Ishikawa (cell line): ENCODE measurements around the gene PARP8.

ENCODE experiments used
- CEBPB ChIP-seq: IDR thresholded peaks from 2 replicates; pipeline ENCODE4 v1.6.1; 2012
- CREB1 ChIP-seq: IDR thresholded peaks from 2 replicates; pipeline ENCODE4 v1.6.1; 2012; ENCODE audit warnings: low read depth
- EGR1 ChIP-seq: IDR thresholded peaks from 2 replicates; pipeline ENCODE4 v1.6.1; 2012
- EP300 ChIP-seq: IDR thresholded peaks from 2 replicates; pipeline ENCODE4 v1.6.1; 2012; ENCODE audit warnings: borderline replicate concordance
- FOXM1 ChIP-seq: IDR thresholded peaks from 2 replicates; pipeline ENCODE4 v1.6.1; 2012; ENCODE audit warnings: low read depth, borderline replicate concordance
- NFIC ChIP-seq: IDR thresholded peaks from 2 replicates; pipeline ENCODE4 v1.6.1; 2012
- RAD21 ChIP-seq: IDR thresholded peaks from 2 replicates; pipeline ENCODE4 v1.6.1; 2012; ENCODE audit warnings: low read depth
- TAF1 ChIP-seq: IDR thresholded peaks from 2 replicates; pipeline ENCODE4 v1.6.1; 2012; ENCODE audit warnings: low read depth, mild to moderate bottlenecking
- TCF12 ChIP-seq: IDR thresholded peaks from 2 replicates; pipeline ENCODE4 v1.6.1; 2012; ENCODE audit warnings: low read depth
- TEAD4 ChIP-seq: IDR thresholded peaks from 2 replicates; pipeline ENCODE4 v1.6.1; 2012
- YY1 ChIP-seq: IDR thresholded peaks from 2 replicates; pipeline ENCODE4 v1.6.1; 2012; ENCODE audit warnings: low read depth
- ZBTB7A ChIP-seq: IDR thresholded peaks from 2 replicates; pipeline ENCODE4 v1.6.1; 2012; ENCODE audit warnings: low read depth
- TF ChIP-seq, protein P1 (sequence below): IDR thresholded peaks from 2 replicates; pipeline ENCODE4 v1.6.1; 2012
- TF ChIP-seq, protein P2 (sequence below): IDR thresholded peaks from 2 replicates; pipeline ENCODE4 v1.6.1; 2012
- TF ChIP-seq, protein P3 (sequence below): IDR thresholded peaks from 2 replicates; pipeline ENCODE4 v1.6.1; 2012; ENCODE audit warnings: low read depth, mild to moderate bottlenecking

Gene PARP8

DNA sequence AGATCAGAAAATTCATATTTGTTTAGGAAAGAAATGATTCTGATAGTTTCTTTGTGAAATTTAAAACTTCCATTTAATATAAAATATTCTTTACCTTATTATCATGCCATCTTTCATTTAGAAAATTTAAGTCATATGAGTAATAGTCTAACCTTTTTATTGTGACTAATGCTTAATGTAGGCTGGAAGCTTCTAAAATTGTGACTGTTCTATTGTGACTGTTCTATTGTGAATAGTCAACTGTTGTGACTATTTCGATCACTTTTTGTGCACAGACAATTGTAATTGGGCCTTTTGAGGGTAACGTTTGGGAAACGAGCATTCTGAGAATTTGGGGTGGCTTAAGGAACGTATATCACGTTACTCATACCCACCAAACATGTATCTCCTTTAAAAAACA, 100.0 kb downstream of the PARP8 start:
- TF ChIP-seq, protein P1, sequence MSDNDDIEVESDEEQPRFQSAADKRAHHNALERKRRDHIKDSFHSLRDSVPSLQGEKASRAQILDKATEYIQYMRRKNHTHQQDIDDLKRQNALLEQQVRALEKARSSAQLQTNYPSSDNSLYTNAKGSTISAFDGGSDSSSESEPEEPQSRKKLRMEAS, result no peak
- TF ChIP-seq TAF1 (no peak), EP300 (no peak), EGR1 (no peak), TCF12 (no peak), ZBTB7A (no peak), CEBPB (no peak), FOXM1 (no peak), RAD21 (no peak), YY1 (no peak), TEAD4 (no peak), NFIC (no peak)
- TF ChIP-seq, protein P2, sequence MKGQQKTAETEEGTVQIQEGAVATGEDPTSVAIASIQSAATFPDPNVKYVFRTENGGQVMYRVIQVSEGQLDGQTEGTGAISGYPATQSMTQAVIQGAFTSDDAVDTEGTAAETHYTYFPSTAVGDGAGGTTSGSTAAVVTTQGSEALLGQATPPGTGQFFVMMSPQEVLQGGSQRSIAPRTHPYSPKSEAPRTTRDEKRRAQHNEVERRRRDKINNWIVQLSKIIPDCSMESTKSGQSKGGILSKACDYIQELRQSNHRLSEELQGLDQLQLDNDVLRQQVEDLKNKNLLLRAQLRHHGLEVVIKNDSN, result no peak
- TF ChIP-seq, protein P3, sequence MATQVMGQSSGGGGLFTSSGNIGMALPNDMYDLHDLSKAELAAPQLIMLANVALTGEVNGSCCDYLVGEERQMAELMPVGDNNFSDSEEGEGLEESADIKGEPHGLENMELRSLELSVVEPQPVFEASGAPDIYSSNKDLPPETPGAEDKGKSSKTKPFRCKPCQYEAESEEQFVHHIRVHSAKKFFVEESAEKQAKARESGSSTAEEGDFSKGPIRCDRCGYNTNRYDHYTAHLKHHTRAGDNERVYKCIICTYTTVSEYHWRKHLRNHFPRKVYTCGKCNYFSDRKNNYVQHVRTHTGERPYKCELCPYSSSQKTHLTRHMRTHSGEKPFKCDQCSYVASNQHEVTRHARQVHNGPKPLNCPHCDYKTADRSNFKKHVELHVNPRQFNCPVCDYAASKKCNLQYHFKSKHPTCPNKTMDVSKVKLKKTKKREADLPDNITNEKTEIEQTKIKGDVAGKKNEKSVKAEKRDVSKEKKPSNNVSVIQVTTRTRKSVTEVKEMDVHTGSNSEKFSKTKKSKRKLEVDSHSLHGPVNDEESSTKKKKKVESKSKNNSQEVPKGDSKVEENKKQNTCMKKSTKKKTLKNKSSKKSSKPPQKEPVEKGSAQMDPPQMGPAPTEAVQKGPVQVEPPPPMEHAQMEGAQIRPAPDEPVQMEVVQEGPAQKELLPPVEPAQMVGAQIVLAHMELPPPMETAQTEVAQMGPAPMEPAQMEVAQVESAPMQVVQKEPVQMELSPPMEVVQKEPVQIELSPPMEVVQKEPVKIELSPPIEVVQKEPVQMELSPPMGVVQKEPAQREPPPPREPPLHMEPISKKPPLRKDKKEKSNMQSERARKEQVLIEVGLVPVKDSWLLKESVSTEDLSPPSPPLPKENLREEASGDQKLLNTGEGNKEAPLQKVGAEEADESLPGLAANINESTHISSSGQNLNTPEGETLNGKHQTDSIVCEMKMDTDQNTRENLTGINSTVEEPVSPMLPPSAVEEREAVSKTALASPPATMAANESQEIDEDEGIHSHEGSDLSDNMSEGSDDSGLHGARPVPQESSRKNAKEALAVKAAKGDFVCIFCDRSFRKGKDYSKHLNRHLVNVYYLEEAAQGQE, result no peak

DNA sequence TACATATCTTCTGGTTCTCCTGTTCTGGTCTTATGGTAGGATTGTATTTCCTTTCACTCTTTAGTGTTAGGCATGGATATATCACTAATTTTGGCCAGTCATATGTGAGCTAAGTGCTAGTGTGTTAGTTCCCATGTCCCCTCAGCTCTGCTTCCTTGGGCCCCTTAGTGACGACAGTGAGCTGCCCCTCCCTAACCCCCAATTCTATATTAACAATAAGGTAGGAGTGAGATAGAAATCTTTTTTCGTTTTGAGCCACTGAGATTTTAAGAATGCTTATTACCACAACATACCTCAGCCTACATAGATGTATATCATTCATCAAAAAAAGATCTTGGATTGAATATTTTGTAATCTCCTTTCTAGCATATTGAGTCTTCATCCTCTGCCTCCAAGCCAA, 100.5 kb downstream of the PARP8 start:
- TF ChIP-seq, protein P3, result no peak
- TF ChIP-seq NFIC (no peak), ZBTB7A (no peak), YY1 (no peak), RAD21 (no peak), EP300 (no peak), FOXM1 (no peak), CREB1 (no peak), EGR1 (no peak), CEBPB (no peak), TEAD4 (no peak), TAF1 (no peak), TCF12 (no peak)
- TF ChIP-seq, protein P2, result no peak
- TF ChIP-seq, protein P1, result no peak

DNA sequence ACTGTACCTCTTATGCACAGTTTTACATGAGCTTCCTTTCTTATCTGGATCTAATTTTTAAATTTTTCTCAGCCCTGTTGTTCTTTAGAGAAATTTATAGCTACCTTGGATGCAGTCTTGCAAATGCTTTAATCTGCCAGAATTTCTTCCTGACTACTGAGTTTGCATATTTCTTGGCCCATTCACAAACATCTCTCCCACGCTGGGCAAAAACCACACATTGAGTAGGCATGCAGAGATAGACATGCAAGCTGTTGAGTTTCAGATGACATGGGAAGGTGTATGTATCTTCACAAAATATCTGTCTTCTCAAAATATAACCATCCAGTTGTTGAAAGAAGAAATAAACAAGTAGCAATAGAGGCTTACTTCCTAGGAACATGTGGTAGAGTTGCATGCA, 101.2 kb downstream of the PARP8 start:
- no peak for TF ChIP-seq TCF12
- TF ChIP-seq CREB1, result no peak
- TF ChIP-seq, protein P1, result no peak
- no peak for TF ChIP-seq RAD21
- no peak for TF ChIP-seq EGR1
- TF ChIP-seq, protein P2, result no peak
- no peak for TF ChIP-seq TEAD4
- no peak for TF ChIP-seq CEBPB
- TF ChIP-seq NFIC, result no peak
- no peak for TF ChIP-seq YY1
- TF ChIP-seq, protein P3, result no peak
- TF ChIP-seq EP300, result no peak
- TF ChIP-seq FOXM1, result no peak

DNA sequence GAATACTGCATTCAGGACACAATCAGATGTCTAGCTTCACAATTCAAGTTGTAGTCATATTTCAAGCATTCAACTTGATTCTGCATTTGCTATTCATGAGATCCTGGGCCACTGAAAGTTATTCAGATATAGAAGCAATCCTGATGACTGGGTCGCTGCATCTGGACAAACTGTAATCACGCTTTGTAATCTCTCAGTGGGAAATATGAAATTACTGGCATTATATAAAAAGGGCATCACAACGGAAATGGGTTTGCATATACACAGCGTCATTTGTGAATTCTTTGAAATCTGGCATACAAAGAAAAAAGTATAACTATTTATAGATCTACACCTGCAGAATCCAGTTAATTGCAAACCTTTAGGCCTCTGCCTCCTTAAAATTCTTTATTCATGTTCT, 102.2 kb downstream of the PARP8 start:
- TF ChIP-seq CEBPB, result no peak
- TF ChIP-seq TAF1, result no peak
- TF ChIP-seq YY1, result no peak
- no peak for TF ChIP-seq EP300
- TF ChIP-seq, protein P1, result no peak
- TF ChIP-seq, protein P3, result no peak
- TF ChIP-seq EGR1, result no peak
- no peak for TF ChIP-seq FOXM1
- TF ChIP-seq CREB1, result no peak
- no peak for TF ChIP-seq NFIC
- no peak for TF ChIP-seq TCF12
- TF ChIP-seq TEAD4, result no peak
- no peak for TF ChIP-seq ZBTB7A
- TF ChIP-seq, protein P2, result no peak
- no peak for TF ChIP-seq RAD21
